CD14-positive monocyte (primary cell): ENCODE data around the gene CCDC136. TPM values are rescaled to one million over a fixed set of nuclear protein-coding genes. Genes with fewer than 3 reads are reported as not detected.

Experiments
- DNase-seq, 3 donors: peaks; one replicate each; pipeline ENCODE4 v3.0.0-alpha.2; 2011 to 2022
- H2AFZ ChIP-seq: 2 replicates; pipeline ENCODE4 v1.6.0; 2012; ENCODE audit warnings: mild to moderate bottlenecking, low read depth, low read length, inconsistent platforms; ENCODE audit not compliant: insufficient read depth, poor library complexity, severe bottlenecking
- H3K27ac ChIP-seq, 2 donors: 1 replicate in 1 of 2; 2 replicates in 1 of 2; pipeline ENCODE4 v1.5.1; 2012 to 2013; ENCODE audit warnings: low read length in 2 of 2, control low read depth in 1 of 2, inconsistent platforms in 1 of 2, low read depth in 1 of 2, mild to moderate bottlenecking in 1 of 2
- H3K27me3 ChIP-seq, 2 donors: one replicate each; pipeline versions ENCODE4 v1.6.0 to v1.6.1; 2011 to 2013; ENCODE audit warnings: low read length in 2 of 2; ENCODE audit not compliant: control insufficient read depth in 2 of 2, insufficient read depth in 2 of 2
- H3K36me3 ChIP-seq, 2 donors: replicated peaks in 1 of 2; 1 replicate in 1 of 2; 2 replicates in 1 of 2; pipeline versions ENCODE4 v1.5.1 to v1.6.1; 2012 to 2013; ENCODE audit warnings: low read length in 2 of 2, control low read depth in 1 of 2, inconsistent platforms in 1 of 2, mild to moderate bottlenecking in 1 of 2; ENCODE audit not compliant: insufficient read depth in 2 of 2, control insufficient read depth in 1 of 2
- H3K4me1 ChIP-seq, 2 donors: 1 replicate in 1 of 2; 2 replicates in 1 of 2; pipeline versions ENCODE4 v1.5.1 to v1.6.1; 2012 to 2013; ENCODE audit warnings: low read length in 2 of 2, control low read depth in 1 of 2, inconsistent platforms in 1 of 2, mild to moderate bottlenecking in 1 of 2, moderate library complexity in 1 of 2; ENCODE audit not compliant: insufficient read depth in 2 of 2, control insufficient read depth in 1 of 2
- H3K4me2 ChIP-seq: replicated peaks from 2 replicates; pipeline ENCODE3; 2012; ENCODE audit warnings: low read length, moderate library complexity, mild to moderate bottlenecking; ENCODE audit not compliant: poor library complexity, severe bottlenecking; ENCODE audit errors: extremely low read depth
- H3K4me3 ChIP-seq, 3 experiments: fragments of 200-600 bp in 1 of 3; sonication (generic) in 1 of 3; replicated peaks in 1 of 3; 1 replicate in 2 of 3; 2 replicates in 1 of 3; pipeline ENCODE4 v1.5.1; 2011 to 2013; ENCODE audit warnings: low read length in 3 of 3, mild to moderate bottlenecking in 3 of 3, control low read depth in 2 of 3, low read depth in 2 of 3, inconsistent platforms in 1 of 3, moderate library complexity in 1 of 3
- H3K79me2 ChIP-seq: 2 replicates; pipeline ENCODE4 v1.6.0; 2012; ENCODE audit warnings: mild to moderate bottlenecking, control low read depth, inconsistent platforms, low read length, moderate library complexity; ENCODE audit not compliant: insufficient read depth
- H3K9ac ChIP-seq: 2 replicates; pipeline ENCODE4 v1.6.0; 2017; ENCODE audit warnings: low read length, mild to moderate bottlenecking; ENCODE audit not compliant: insufficient read depth, poor library complexity, severe bottlenecking
- H3K9me3 ChIP-seq, 2 donors: replicated peaks in 1 of 2; 1 replicate in 1 of 2; 2 replicates in 1 of 2; pipeline versions ENCODE4 v1.5.1 to v1.6.1; 2012 to 2013; ENCODE audit warnings: low read length in 2 of 2, control low read depth in 1 of 2; ENCODE audit not compliant: control insufficient read depth in 1 of 2, insufficient read depth in 1 of 2
- H4K20me1 ChIP-seq: 2 replicates; pipeline ENCODE4 v1.6.0; 2012; ENCODE audit warnings: mild to moderate bottlenecking, low read length, control low read depth, moderate library complexity; ENCODE audit not compliant: insufficient read depth
- H3K27ac Mint-ChIP-seq, 7 donors: one replicate each; pipeline ENCODE4 v1.8.0; 2020; ENCODE audit warnings: mild to moderate bottlenecking in 7 of 7, mixed read lengths in 7 of 7, moderate library complexity in 6 of 7, inconsistent platforms in 2 of 7
- H3K27me3 Mint-ChIP-seq, 3 donors: one replicate each; pipeline ENCODE4 v1.8.0; 2021 to 2022; ENCODE audit warnings: low read depth in 3 of 3, mild to moderate bottlenecking in 3 of 3, mixed read lengths in 3 of 3, moderate library complexity in 3 of 3, inconsistent platforms in 1 of 3
- H3K36me3 Mint-ChIP-seq, 2 donors: one replicate each; pipeline ENCODE4 v1.8.0; 2020; ENCODE audit warnings: mixed read lengths in 2 of 2, inconsistent platforms in 1 of 2, mild to moderate bottlenecking in 1 of 2
- H3K4me1 Mint-ChIP-seq: one replicate; pipeline ENCODE4 v1.8.0; 2020; ENCODE audit warnings: mild to moderate bottlenecking, mixed read lengths
- H3K4me3 Mint-ChIP-seq, 2 donors: one replicate each; pipeline ENCODE4 v1.8.0; 2020; ENCODE audit warnings: mild to moderate bottlenecking in 2 of 2, mixed read lengths in 2 of 2, moderate library complexity in 1 of 2
- H3K9me3 Mint-ChIP-seq, 7 donors: one replicate each; pipeline ENCODE4 v1.8.0; 2020 to 2022; ENCODE audit warnings: mixed read lengths in 7 of 7, mild to moderate bottlenecking in 6 of 7, moderate library complexity in 6 of 7, inconsistent platforms in 2 of 7
- CTCF ChIP-seq: fragments of 200-600 bp; IDR thresholded peaks from one replicate; pipeline ENCODE4 v1.8.0; 2022; ENCODE audit warnings: antibody characterized with exemption, mild to moderate bottlenecking
- WGBS: methylation state at CpG from one replicate; pipeline ENCODE4 v1.1.5; 2013; ENCODE audit warnings: missing lambda C conversion rate; ENCODE audit not compliant: insufficient coverage; 5-methylcytosine and 5-hydroxymethylcytosine counted together
- intact Hi-C, 2 donors: fragments of 100-400 bp; cut with micrococcal nuclease; formaldehyde crosslinking; loops; one replicate each; pipeline versions ENCODE4 v1.15.0 to v1.15.1; 2023
- polyA plus RNA-seq, 3 donors: library from polyadenylated mRNA; depleted of rRNA in 1 of 3; unstranded in 2 of 3; stranded (reverse) in 1 of 3; fragments of 300-500 nt in 2 of 3; fragments of >200 nt in 1 of 3; fragmentation: Illumina TruSeq in 2 of 3; gene quantifications; 1 replicate in 2 of 3; 2 replicates in 1 of 3; pipeline ENCODE4 v1.2.3, GENCODE V29; 2012 to 2021

CCDC136 gene
- polyA plus RNA-seq, 3 donors = 0.26 to 2.6 TPM; not detected in 1

GRCh38 chr7:128795129-128795528 is 3.4 kb downstream of the CCDC136 start:
- no peak for TF ChIP-seq CTCF
- WGBS = 95% methylated on average over 4 of the region's 4 CpGs
- H3K27ac ChIP-seq = no peak overlapping the region
- H3K27me3 Mint-ChIP-seq = peaks cover 14 to 30% (median 25%) of the 10 kb centered on the region in 3 donors
- H3K27me3 ChIP-seq = peaks cover 5 to 22% of the 10 kb centered on the region in 2 donors
- H3K36me3 ChIP-seq = no peaks in the 10 kb centered on the region
- no peaks in the 10 kb centered on the region for H3K9me3 ChIP-seq
- H3K4me1 Mint-ChIP-seq = peaks cover 23% of the 10 kb centered on the region
- H4K20me1 ChIP-seq = no peaks in the 10 kb centered on the region
- H3K4me3 ChIP-seq = no peak overlapping the region
- H3K9ac ChIP-seq = no peak overlapping the region
- peaks cover 19 to 21% of the 10 kb centered on the region in 2 donors for H3K4me1 ChIP-seq
- no peak overlapping the region for H2AFZ ChIP-seq
- H3K36me3 Mint-ChIP-seq = peaks cover 0 to 4% of the 10 kb centered on the region in 2 donors
- H3K9me3 Mint-ChIP-seq = peaks cover 0 to 8% (median 2%) of the 10 kb centered on the region in 7 donors
- no peak for DNase-seq
- H3K27ac Mint-ChIP-seq = no peak overlapping the region
- intact Hi-C loops = no loop called here
- H3K4me2 ChIP-seq = no peak overlapping the region
- no peaks in the 10 kb centered on the region for H3K79me2 ChIP-seq
- H3K4me3 Mint-ChIP-seq = no peak overlapping the region

GRCh38 chr7:128796327-128796726 is 4.6 kb downstream of the CCDC136 start:
- Mint-ChIP-seq H3K27me3 (peaks cover 8 to 25% (median 16%) of the 10 kb centered on the region in 3 donors), H3K9me3 (peaks cover 0 to 4% (median 0%) of the 10 kb centered on the region in 7 donors), H3K4me3 (no peak overlapping the region), H3K36me3 (peaks cover 0 to 2% of the 10 kb centered on the region in 2 donors), H3K27ac (no peak overlapping the region), H3K4me1 (peaks cover 19% of the 10 kb centered on the region)
- peaks cover 0 to 16% of the 10 kb centered on the region in 2 donors for H3K27me3 ChIP-seq
- peaks cover 14 to 15% of the 10 kb centered on the region in 2 donors for H3K4me1 ChIP-seq
- DNase-seq = no peak
- no peak for TF ChIP-seq CTCF
- 100% methylated on average over 4 of the region's 5 CpGs for WGBS
- no peaks in the 10 kb centered on the region for H4K20me1 ChIP-seq
- H3K4me2 ChIP-seq = no peak overlapping the region
- H3K4me3 ChIP-seq = no peak overlapping the region
- H3K79me2 ChIP-seq = no peaks in the 10 kb centered on the region
- intact Hi-C loops = no loop called here
- H3K27ac ChIP-seq = no peak overlapping the region
- no peaks in the 10 kb centered on the region for H3K9me3 ChIP-seq
- no peak overlapping the region for H2AFZ ChIP-seq
- no peaks in the 10 kb centered on the region for H3K36me3 ChIP-seq
- no peak overlapping the region for H3K9ac ChIP-seq
